WTC11 (cell line): ENCODE results near the gene TMEM116. TPM values are rescaled to one million over a fixed set of nuclear protein-coding genes. Genes with fewer than 3 reads are reported as not detected.

Source experiments
- ATAC-seq: fragments of 200-7000 bp; cut with Tn5 transposase; 2 replicates; pipeline ENCODE4 v1.10.0; 2021; ENCODE audit warnings: mild to moderate bottlenecking, moderate library complexity
- CTCF ChIA-PET: fragments of 300-600 bp; sonication (Branson Sonifier 250); formaldehyde crosslinking; loops from one replicate; lab custom pipeline; 2021; ENCODE audit warnings: antibody characterized with exemption; lab: Charles Lee
- POLR2A ChIA-PET: fragments of 350-600 bp; sonication (Branson Sonifier 250); formaldehyde crosslinking; loops from one replicate; lab custom pipeline; 2021; ENCODE audit warnings: antibody characterized with exemption; lab: Charles Lee
- DNase-seq: peaks from one replicate; pipeline ENCODE4 v3.0.0; 2021; ENCODE audit warnings: low spot score
- H3K27ac Mint-ChIP-seq: 2 replicates; pipeline ENCODE4 v1.8.0; 2021; ENCODE audit warnings: mixed read lengths
- H3K27me3 Mint-ChIP-seq: 2 replicates; pipeline ENCODE4 v1.8.0; 2021; ENCODE audit warnings: low read depth, mild to moderate bottlenecking, moderate library complexity, mixed read lengths
- H3K36me3 Mint-ChIP-seq: 2 replicates; pipeline ENCODE4 v1.8.0; 2021; ENCODE audit warnings: mixed read lengths
- H3K4me1 Mint-ChIP-seq: 2 replicates; pipeline ENCODE4 v1.8.0; 2022; ENCODE audit warnings: mixed read lengths
- H3K4me3 Mint-ChIP-seq: 2 replicates; pipeline ENCODE4 v1.8.0; 2021; ENCODE audit warnings: mild to moderate bottlenecking, moderate library complexity, mixed read lengths
- H3K9me3 Mint-ChIP-seq: 2 replicates; pipeline ENCODE4 v1.8.0; 2021; ENCODE audit warnings: mixed read lengths
- ATF1 ChIP-seq: sonication (generic); formaldehyde crosslinking; IDR thresholded peaks from 2 replicates; pipeline ENCODE4 v1.8.1; 2023; ENCODE audit warnings: mild to moderate bottlenecking, moderate library complexity, missing genetic modification reagents
- CTCF ChIP-seq: fragments of 200-600 bp; IDR thresholded peaks from 2 replicates; pipeline ENCODE4 v1.8.0; 2022; ENCODE audit warnings: antibody characterized with exemption
- HMGA2 ChIP-seq: fragments of 250-450 bp; sonication (Bioruptor Pico); IDR thresholded peaks from 2 replicates; pipeline ENCODE4 v1.4.0; 2021; ENCODE audit warnings: mild to moderate bottlenecking, moderate library complexity
- NR3C1 ChIP-seq: sonication (generic); formaldehyde crosslinking; conservative IDR thresholded peaks from 2 replicates; pipeline ENCODE4 v1.8.1; 2023; ENCODE audit warnings: low read depth, mild to moderate bottlenecking, missing genetic modification reagents
- PREB ChIP-seq: sonication (generic); formaldehyde crosslinking; IDR thresholded peaks from 2 replicates; pipeline ENCODE4 v1.8.1; 2022; ENCODE audit warnings: mild to moderate bottlenecking, missing genetic modification reagents, moderate library complexity, borderline replicate concordance
- PRRX2 ChIP-seq: fragments of 250-450 bp; sonication (Bioruptor Pico); IDR thresholded peaks from 2 replicates; pipeline ENCODE4 v1.8.0; 2021; ENCODE audit warnings: mild to moderate bottlenecking
- SP1 ChIP-seq: sonication (generic); formaldehyde crosslinking; conservative IDR thresholded peaks from 2 replicates; pipeline ENCODE4 v1.8.1; 2022; ENCODE audit warnings: missing genetic modification reagents
- STAT6 ChIP-seq: sonication (generic); formaldehyde crosslinking; conservative IDR thresholded peaks from 2 replicates; pipeline ENCODE4 v1.8.1; 2023; ENCODE audit warnings: mild to moderate bottlenecking, low read depth, missing genetic modification reagents, moderate library complexity
- ZBTB43 ChIP-seq: sonication (generic); formaldehyde crosslinking; IDR thresholded peaks from 2 replicates; pipeline ENCODE4 v1.8.1; 2023; ENCODE audit warnings: mild to moderate bottlenecking, missing genetic modification reagents
- ZMAT4 ChIP-seq: fragments of 250-450 bp; sonication (Bioruptor Pico); IDR thresholded peaks from 2 replicates; pipeline ENCODE4 v1.9.0; 2021; ENCODE audit warnings: mild to moderate bottlenecking
- ZNF138 ChIP-seq: sonication (generic); formaldehyde crosslinking; conservative IDR thresholded peaks from 2 replicates; pipeline ENCODE4 v1.8.1; 2022; ENCODE audit warnings: mild to moderate bottlenecking, moderate library complexity, missing genetic modification reagents
- ZNF317 ChIP-seq: sonication (generic); formaldehyde crosslinking; IDR thresholded peaks from 2 replicates; pipeline ENCODE4 v1.8.1; 2023; ENCODE audit warnings: low read depth, mild to moderate bottlenecking, moderate library complexity, missing genetic modification reagents, borderline replicate concordance
- ZNF396 ChIP-seq: fragments of 250-450 bp; sonication (Bioruptor Pico); IDR thresholded peaks from 2 replicates; pipeline ENCODE4 v1.8.0; 2021; ENCODE audit warnings: mild to moderate bottlenecking, moderate library complexity, borderline replicate concordance
- ZNF671 ChIP-seq: fragments of 250-450 bp; sonication (Bioruptor Pico); IDR thresholded peaks from 2 replicates; pipeline ENCODE4 v1.8.0; 2021; ENCODE audit warnings: mild to moderate bottlenecking
- total RNA-seq: library from RNA; stranded (reverse); gene quantifications from 3 replicates; pipeline ENCODE4 v1.2.3, GENCODE V29; 2021
- TF ChIP-seq, protein P1 (sequence below): sonication (generic); formaldehyde crosslinking; IDR thresholded peaks from 2 replicates; pipeline ENCODE4 v1.8.1; 2022; ENCODE audit warnings: low read depth, mild to moderate bottlenecking, moderate library complexity, missing genetic modification reagents, borderline replicate concordance
- TF ChIP-seq, protein P2 (sequence below): sonication (generic); formaldehyde crosslinking; IDR thresholded peaks from 2 replicates; pipeline ENCODE4 v1.8.0; 2022; ENCODE audit warnings: mild to moderate bottlenecking, missing genetic modification reagents

Gene TMEM116
- total RNA-seq, 1 experiment from 2014 or later: 7.8 TPM

GRCh38 chr12:111936869-111937268 lies 76.1 kb downstream of the TMEM116 start (continued):
- TF ChIP-seq ZNF396 (CRISPR knock-in tag) (no peak), SP1 (CRISPR knock-in tag) (no peak), ZNF671 (no peak)

DNA sequence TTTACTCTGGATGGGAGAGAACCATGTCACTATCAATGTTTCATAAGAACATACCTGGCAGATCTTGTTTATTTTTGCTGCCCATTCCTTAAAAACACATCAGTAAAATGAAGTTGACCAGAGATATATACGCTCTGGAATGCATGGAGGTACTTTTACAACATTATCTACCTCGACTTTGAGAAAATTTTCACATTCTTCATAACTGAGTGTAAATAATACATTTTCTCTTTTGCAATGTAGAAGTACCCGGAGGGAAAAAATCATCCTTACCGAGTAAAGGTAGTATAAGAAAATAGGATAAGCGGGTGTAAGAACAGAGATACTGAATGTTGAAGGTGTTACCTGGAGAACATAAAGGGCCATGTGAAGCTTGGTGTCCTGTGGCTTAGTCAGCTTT lies 80.7 kb downstream of the TMEM116 start:
- TF ChIP-seq ZBTB43 (CRISPR knock-in tag): no peak
- no peak for TF ChIP-seq ZNF138 (CRISPR knock-in tag)
- no peak for TF ChIP-seq CTCF
- TF ChIP-seq ZNF671: no peak
- no peak for TF ChIP-seq PREB (CRISPR knock-in tag)
- TF ChIP-seq ATF1: no peak
- no peak for DNase-seq
- ChIA-PET POLR2A (no interaction called here), CTCF (interaction anchor here (1.4 kb wide), 1 partner anchor 119 kb away, joined by 4 read pairs; no protein-coding TSS in a partner anchor)
- no peak overlapping the region for H3K4me3 Mint-ChIP-seq
- no peaks in the 10 kb centered on the region for H3K36me3 Mint-ChIP-seq
- peaks cover 11% of the 10 kb centered on the region for H3K4me1 Mint-ChIP-seq
- no peak for ATAC-seq
- H3K9me3 Mint-ChIP-seq: no peaks in the 10 kb centered on the region
- no peaks in the 10 kb centered on the region for H3K27me3 Mint-ChIP-seq
- no peak overlapping the region for H3K27ac Mint-ChIP-seq

DNA sequence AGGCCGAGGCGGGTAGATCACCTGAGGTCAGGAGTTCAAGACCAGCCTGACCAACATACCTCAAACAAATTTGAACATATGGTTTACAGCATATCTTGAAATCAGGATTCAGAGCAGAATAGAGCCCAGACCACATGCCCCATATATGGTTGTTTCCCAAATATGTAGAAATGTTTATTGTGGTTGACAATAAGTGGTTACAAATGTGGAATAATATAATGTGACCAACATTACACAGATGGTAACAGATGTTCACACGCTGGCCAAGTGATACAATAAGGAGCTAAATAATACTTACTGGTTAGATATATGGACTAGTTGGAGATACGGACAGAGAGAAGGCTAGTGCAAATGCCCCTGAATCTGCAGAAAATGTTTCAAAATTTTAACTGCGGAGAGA lies 85.6 kb downstream of the TMEM116 start:
- Mint-ChIP-seq H3K4me3 (no peak overlapping the region), H3K27ac (no peak overlapping the region), H3K4me1 (peaks cover 1% of the 10 kb centered on the region; the same call in 1 of the 2 replicates), H3K36me3 (no peaks in the 10 kb centered on the region), H3K27me3 (no peaks in the 10 kb centered on the region), H3K9me3 (no peaks in the 10 kb centered on the region)
- DNase-seq: no peak
- ATAC-seq: no peak
- TF ChIP-seq STAT6 (CRISPR knock-in tag) (no peak), ZMAT4 (no peak), PRRX2 (CRISPR knock-in tag) (no peak), ZNF671 (no peak), ZNF317 (no peak), HMGA2 (CRISPR knock-in tag) (no peak), NR3C1 (CRISPR knock-in tag) (no peak)
- TF ChIP-seq, protein P1, sequence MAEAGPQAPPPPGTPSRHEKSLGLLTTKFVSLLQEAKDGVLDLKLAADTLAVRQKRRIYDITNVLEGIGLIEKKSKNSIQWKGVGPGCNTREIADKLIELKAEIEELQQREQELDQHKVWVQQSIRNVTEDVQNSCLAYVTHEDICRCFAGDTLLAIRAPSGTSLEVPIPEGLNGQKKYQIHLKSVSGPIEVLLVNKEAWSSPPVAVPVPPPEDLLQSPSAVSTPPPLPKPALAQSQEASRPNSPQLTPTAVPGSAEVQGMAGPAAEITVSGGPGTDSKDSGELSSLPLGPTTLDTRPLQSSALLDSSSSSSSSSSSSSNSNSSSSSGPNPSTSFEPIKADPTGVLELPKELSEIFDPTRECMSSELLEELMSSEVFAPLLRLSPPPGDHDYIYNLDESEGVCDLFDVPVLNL (CRISPR knock-in tag): no peak
- TF ChIP-seq, protein P2, sequence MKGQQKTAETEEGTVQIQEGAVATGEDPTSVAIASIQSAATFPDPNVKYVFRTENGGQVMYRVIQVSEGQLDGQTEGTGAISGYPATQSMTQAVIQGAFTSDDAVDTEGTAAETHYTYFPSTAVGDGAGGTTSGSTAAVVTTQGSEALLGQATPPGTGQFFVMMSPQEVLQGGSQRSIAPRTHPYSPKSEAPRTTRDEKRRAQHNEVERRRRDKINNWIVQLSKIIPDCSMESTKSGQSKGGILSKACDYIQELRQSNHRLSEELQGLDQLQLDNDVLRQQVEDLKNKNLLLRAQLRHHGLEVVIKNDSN (CRISPR knock-in tag): no peak
- ChIA-PET POLR2A (interaction anchor here (0.5 kb wide), 1 partner anchor 123 kb away, joined by 5 read pairs; no protein-coding TSS in a partner anchor), CTCF (interaction anchor here (0.8 kb wide), 1 partner anchor 23 kb away, joined by 3 read pairs; no protein-coding TSS in a partner anchor)
